ENCODE measurements around the gene PADI3.

PADI3 gene

DNA sequence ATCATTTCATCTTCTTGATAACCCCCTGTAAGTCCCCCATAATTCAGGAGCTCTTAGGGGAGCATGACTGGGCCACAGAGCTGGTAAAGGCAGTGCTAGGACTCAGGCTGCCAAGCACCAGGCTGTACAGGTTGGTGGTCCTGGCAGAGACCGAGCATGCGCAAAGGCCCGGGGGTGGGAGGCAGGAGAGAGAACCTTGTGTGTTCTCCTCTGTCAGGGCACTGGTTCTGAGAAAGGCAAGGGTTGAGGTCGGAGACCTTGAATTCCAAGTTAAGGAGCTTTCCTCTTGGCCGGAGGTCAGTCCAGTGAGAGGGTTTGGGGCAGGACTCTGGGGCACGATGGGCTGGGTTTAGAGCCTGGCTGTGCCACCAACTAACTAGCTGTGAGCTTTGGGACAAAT, 23.2 kb downstream of the PADI3 start:
- no peaks in the 10 kb centered on the region for H3K4me1 ChIP-seq (ENCODE audit: insufficient read depth, low read length, severe bottlenecking)
- H3F3A ChIP-seq (ENCODE audit: insufficient read depth, low read length): no peaks in the 10 kb centered on the region
- no peak overlapping the region for H3K27ac ChIP-seq (ENCODE audit: low read depth, low read length, poor library complexity, severe bottlenecking)
- no peaks in the 10 kb centered on the region for H3K9me2 ChIP-seq (ENCODE audit: low read depth, low read length)
- no peak overlapping the region for H2AFZ ChIP-seq (ENCODE audit: low read length)
- no peak overlapping the region for H3K4me3 ChIP-seq (ENCODE audit: low read depth, low read length, poor library complexity, severe bottlenecking)
- no peak for TF ChIP-seq EZH2 (IDR thresholded peaks at IDR 0.05; ENCODE audit: borderline replicate concordance, low read length)
- H3K27me3 ChIP-seq (ENCODE audit: insufficient read depth, low read length): no peaks in the 10 kb centered on the region; the same call in 1 of the 2 replicates
- no peak overlapping the region for H3K4me2 ChIP-seq (ENCODE audit: low read length)
- no peaks in the 10 kb centered on the region for H3K79me2 ChIP-seq (ENCODE audit: insufficient read depth, low read length)
- no peaks in the 10 kb centered on the region for H3K36me3 ChIP-seq (ENCODE audit: insufficient read depth, low read length)
- no peaks in the 10 kb centered on the region for H4K20me1 ChIP-seq (ENCODE audit: insufficient read depth, low read length)
- H3K9me3 ChIP-seq (ENCODE audit: low read length): no peaks in the 10 kb centered on the region
- no peak overlapping the region for H3K9ac ChIP-seq (ENCODE audit: low read length)

DNA sequence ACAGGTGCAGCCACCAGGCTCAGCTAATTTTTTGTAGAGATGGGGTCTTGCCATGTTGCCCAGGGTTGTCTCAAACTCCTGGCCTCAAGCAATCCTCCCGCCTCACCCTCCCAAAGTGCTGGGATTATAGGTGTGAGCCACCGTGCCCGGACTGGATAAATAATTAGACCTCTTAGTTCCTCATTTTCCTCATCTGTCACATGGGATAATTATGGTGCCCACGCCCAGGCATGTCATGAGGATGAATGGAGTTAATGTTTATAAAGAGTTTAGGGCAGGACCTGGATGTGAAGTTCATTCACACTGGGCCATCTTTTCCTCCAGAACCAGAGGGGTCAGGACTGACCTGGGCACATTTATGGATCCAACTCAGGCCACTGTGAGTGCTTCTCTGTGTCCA, 23.7 kb downstream of the PADI3 start:
- no peaks in the 10 kb centered on the region for H4K20me1 ChIP-seq (ENCODE audit: insufficient read depth, low read length)
- no peak overlapping the region for H3K4me2 ChIP-seq (ENCODE audit: low read length)
- H3K9ac ChIP-seq (ENCODE audit: low read length): no peak overlapping the region
- no peaks in the 10 kb centered on the region for H3K9me3 ChIP-seq (ENCODE audit: low read length)
- no peaks in the 10 kb centered on the region for H3K79me2 ChIP-seq (ENCODE audit: insufficient read depth, low read length)
- no peaks in the 10 kb centered on the region for H3K9me2 ChIP-seq (ENCODE audit: low read depth, low read length)
- no peaks in the 10 kb centered on the region for H3K36me3 ChIP-seq (ENCODE audit: insufficient read depth, low read length)
- TF ChIP-seq, protein P1, sequence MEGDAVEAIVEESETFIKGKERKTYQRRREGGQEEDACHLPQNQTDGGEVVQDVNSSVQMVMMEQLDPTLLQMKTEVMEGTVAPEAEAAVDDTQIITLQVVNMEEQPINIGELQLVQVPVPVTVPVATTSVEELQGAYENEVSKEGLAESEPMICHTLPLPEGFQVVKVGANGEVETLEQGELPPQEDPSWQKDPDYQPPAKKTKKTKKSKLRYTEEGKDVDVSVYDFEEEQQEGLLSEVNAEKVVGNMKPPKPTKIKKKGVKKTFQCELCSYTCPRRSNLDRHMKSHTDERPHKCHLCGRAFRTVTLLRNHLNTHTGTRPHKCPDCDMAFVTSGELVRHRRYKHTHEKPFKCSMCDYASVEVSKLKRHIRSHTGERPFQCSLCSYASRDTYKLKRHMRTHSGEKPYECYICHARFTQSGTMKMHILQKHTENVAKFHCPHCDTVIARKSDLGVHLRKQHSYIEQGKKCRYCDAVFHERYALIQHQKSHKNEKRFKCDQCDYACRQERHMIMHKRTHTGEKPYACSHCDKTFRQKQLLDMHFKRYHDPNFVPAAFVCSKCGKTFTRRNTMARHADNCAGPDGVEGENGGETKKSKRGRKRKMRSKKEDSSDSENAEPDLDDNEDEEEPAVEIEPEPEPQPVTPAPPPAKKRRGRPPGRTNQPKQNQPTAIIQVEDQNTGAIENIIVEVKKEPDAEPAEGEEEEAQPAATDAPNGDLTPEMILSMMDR (IDR thresholded peaks at IDR 0.05; ENCODE audit: low read length): no peak
- no peak for TF ChIP-seq EZH2 (IDR thresholded peaks at IDR 0.05; ENCODE audit: borderline replicate concordance, low read length)
- no peak overlapping the region for H2AFZ ChIP-seq (ENCODE audit: low read length)
- H3F3A ChIP-seq (ENCODE audit: insufficient read depth, low read length): no peaks in the 10 kb centered on the region
- H3K27ac ChIP-seq (ENCODE audit: low read depth, low read length, poor library complexity, severe bottlenecking): no peak overlapping the region
- no peaks in the 10 kb centered on the region for H3K4me1 ChIP-seq (ENCODE audit: insufficient read depth, low read length, severe bottlenecking)
- no peak overlapping the region for H3K4me3 ChIP-seq (ENCODE audit: low read depth, low read length, poor library complexity, severe bottlenecking)
- H3K27me3 ChIP-seq (ENCODE audit: insufficient read depth, low read length): no peaks in the 10 kb centered on the region; the same call in 1 of the 2 replicates

DNA sequence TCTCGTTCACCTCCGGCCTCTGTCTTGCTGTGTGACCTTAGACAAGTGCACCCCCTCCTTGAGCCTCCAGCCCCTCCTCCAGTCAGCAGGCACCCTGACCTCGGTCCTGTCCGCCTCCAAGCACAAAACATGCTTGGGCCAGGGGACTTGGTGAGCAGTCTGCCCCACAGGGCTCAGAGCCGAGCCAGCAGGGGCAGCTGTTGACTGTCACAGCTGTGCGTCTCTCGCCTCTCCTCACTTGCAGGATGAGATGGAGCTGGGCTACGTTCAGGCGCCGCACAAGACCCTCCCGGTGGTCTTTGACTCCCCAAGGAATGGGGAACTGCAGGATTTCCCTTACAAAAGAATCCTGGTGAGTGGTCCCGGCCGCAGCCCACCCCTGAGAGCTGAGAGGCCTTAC, 24.2 kb downstream of the PADI3 start:
- TF ChIP-seq, protein P1 (IDR thresholded peaks at IDR 0.05; ENCODE audit: low read length): no peak
- TF ChIP-seq EZH2 (IDR thresholded peaks at IDR 0.05; ENCODE audit: borderline replicate concordance, low read length): no peak
- no peaks in the 10 kb centered on the region for H3K9me3 ChIP-seq (ENCODE audit: low read length)
- no peak overlapping the region for H3K9ac ChIP-seq (ENCODE audit: low read length)
- H3K4me1 ChIP-seq (ENCODE audit: insufficient read depth, low read length, severe bottlenecking): no peaks in the 10 kb centered on the region
- no peaks in the 10 kb centered on the region for H3F3A ChIP-seq (ENCODE audit: insufficient read depth, low read length)
- no peak overlapping the region for H3K4me2 ChIP-seq (ENCODE audit: low read length)
- H4K20me1 ChIP-seq (ENCODE audit: insufficient read depth, low read length): no peaks in the 10 kb centered on the region
- no peaks in the 10 kb centered on the region for H3K9me2 ChIP-seq (ENCODE audit: low read depth, low read length)
- H2AFZ ChIP-seq (ENCODE audit: low read length): no peak overlapping the region
- H3K36me3 ChIP-seq (ENCODE audit: insufficient read depth, low read length): no peaks in the 10 kb centered on the region
- H3K4me3 ChIP-seq (ENCODE audit: low read depth, low read length, poor library complexity, severe bottlenecking): no peak overlapping the region
- H3K27ac ChIP-seq (ENCODE audit: low read depth, low read length, poor library complexity, severe bottlenecking): no peak overlapping the region
- no peaks in the 10 kb centered on the region; the same call in 1 of the 2 replicates for H3K27me3 ChIP-seq (ENCODE audit: insufficient read depth, low read length)
- no peaks in the 10 kb centered on the region for H3K79me2 ChIP-seq (ENCODE audit: insufficient read depth, low read length)

All from OCI-LY1 (cell line).